BJ (cell line): Measurements from ENCODE around the gene SLC16A1. TPM values are rescaled to one million over a fixed set of nuclear protein-coding genes. Genes with fewer than 3 reads are reported as not detected.
"Not testable (repeated sequence)": the region's sequence is repeated elsewhere in the genome, so short reads cannot be mapped to it uniquely, and the experiment has no call there.

Experiments used
- CTCF ChIA-PET: fragments of 350-600 bp; formaldehyde crosslinking; extraction: SDS; loops from one replicate; lab custom pipeline; 2021; ENCODE audit warnings: antibody characterized with exemption, inconsistent platforms; lab: Yijun Ruan, JAX
- POLR2A ChIA-PET: fragments of 300-600 bp; sonication (Branson Sonifier 250); formaldehyde crosslinking; extraction: SDS; loops from one replicate; lab custom pipeline; 2021; ENCODE audit warnings: antibody characterized with exemption; lab: Charles Lee
- DNase-seq: peaks from one replicate; pipeline ENCODE4 v3.0.0-alpha.2; 2011; ENCODE audit warnings: low read depth
- H3K27me3 ChIP-seq: 2 replicates; pipeline ENCODE4 v1.6.0; 2011; ENCODE audit warnings: low read length; ENCODE audit not compliant: control insufficient read depth, insufficient read depth
- H3K36me3 ChIP-seq: 2 replicates; pipeline ENCODE4 v1.5.1; 2011; ENCODE audit warnings: low read length; ENCODE audit not compliant: control insufficient read depth, insufficient read depth
- H3K4me3 ChIP-seq: 2 replicates; pipeline ENCODE4 v1.5.1; 2011; ENCODE audit warnings: low read depth, mild to moderate bottlenecking, control low read depth, low read length
- CTCF ChIP-seq: IDR thresholded peaks from 2 replicates; pipeline ENCODE4 v1.5.1; 2011; ENCODE audit warnings: low read depth, mild to moderate bottlenecking, control low read depth, inconsistent platforms, low read length, moderate library complexity; ENCODE audit not compliant: insufficient read depth
- polyA plus RNA-seq: library from polyadenylated mRNA; depleted of rRNA; stranded (reverse); fragments of >200 nt; gene quantifications from 2 replicates; pipeline ENCODE4 v1.2.3, GENCODE V29; 2011

Gene SLC16A1
- polyA plus RNA-seq, 1 experiment = 57.6 TPM

- CTCF ChIA-PET = no interaction called here
- TF ChIP-seq CTCF = no peak
- no peak overlapping the region for H3K4me3 ChIP-seq
These were observed 32.4 kb upstream of the SLC16A1 start for GRCh38 chr1:112988367-112988766.

DNA sequence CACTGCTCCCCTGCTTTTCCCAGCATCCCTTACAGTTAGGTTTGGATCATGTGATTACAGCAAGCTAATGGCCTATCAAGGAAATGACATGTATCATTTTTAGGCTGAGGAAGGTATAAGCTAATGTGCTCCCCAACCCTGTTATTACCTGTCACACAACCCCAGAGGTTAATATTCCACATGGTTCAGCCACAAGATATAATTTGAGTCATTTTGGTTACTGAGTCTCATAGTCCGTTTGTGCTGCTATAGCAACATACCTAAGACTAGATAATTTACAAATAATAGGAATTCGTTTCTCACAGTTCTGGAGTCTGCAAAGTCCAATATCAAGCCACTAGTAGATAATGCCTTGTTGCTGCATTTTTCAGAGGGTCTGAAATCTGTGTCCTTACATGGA is 29.1 kb upstream of the SLC16A1 start:
- ChIA-PET CTCF (no interaction called here), POLR2A (no interaction called here)
- no peak for TF ChIP-seq CTCF
- DNase-seq = no peak
- Histone ChIP-seq H3K4me3 (no peak overlapping the region), H3K36me3 (no peaks in the 10 kb centered on the region), H3K27me3 (no peaks in the 10 kb centered on the region)

More at GRCh38 chr1:112988367-112988766, 32.4 kb upstream of the SLC16A1 start:
- no peak for DNase-seq
- no peaks in the 10 kb centered on the region for H3K36me3 ChIP-seq
- POLR2A ChIA-PET = no interaction called here
- no peaks in the 10 kb centered on the region for H3K27me3 ChIP-seq

DNA sequence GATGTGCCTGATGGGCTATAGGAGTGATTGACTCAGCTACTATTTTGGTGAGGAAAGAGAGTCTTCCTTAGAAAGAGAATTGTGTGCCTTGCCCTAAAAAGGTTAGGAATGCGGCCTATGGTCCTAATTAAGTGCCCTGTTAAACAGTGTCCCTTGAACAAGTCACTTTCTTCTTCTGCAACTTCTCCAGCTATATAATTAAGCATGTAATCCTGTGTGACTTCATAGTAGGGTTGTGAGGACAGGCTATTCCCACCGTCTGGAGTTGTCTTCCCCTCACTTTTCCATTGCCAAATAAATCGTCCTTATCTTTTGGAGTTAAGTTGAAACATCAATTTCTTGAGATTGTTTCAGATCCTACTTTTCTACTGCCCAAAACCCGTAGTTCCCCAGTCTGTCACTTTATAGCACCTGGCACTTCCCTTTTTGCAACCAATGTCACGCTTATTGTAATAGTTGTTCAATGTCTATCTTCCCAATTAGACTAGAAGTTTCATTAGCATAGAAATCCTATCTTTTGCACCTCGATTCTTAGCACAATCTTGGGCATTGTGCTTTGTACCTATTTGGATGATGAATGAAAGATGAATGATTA is 27.6 kb upstream of the SLC16A1 start:
- Histone ChIP-seq H3K27me3 (no peaks in the 10 kb centered on the region), H3K4me3 (no peak overlapping the region), H3K36me3 (no peaks in the 10 kb centered on the region)
- CTCF ChIA-PET = no interaction called here
- DNase-seq = no peak
- no peak for TF ChIP-seq CTCF
- POLR2A ChIA-PET = no interaction called here

DNA sequence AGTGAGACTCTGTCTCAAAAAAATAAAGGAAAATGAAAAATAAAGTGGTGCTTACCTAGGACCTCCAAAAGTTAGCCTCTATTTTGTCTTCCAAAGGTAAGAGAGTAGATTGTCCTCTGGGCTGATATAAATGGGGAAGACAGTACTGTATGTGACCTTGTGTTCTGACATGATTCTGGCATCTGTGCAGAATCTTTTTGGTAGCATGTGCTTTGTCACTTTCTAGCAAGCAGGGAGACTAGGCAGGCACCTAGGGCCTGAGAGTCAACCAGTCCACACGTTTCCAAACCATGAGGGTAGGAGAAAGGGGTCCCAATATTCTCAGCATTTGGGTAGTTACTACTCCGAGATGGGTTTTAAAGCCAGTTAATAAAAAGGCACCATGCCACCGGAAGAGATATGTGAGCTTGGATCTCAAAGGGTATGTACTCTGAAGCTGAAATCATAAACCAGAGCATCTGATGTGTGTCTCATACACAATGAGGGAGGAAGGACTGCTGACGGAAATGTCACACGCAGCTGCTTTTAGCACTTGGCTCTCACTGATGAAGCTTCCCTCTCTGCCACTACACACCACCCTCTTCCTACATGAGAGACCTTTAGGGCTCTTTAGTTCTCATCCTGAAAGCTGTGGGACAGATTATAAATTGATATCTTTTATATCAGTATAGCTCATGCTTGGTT is 27.0 kb upstream of the SLC16A1 start:
- CTCF ChIA-PET = interaction anchor here (0.7 to 1.1 kb wide), 2 partner anchors 59 to 947 kb away, joined by 3 to 4 read pairs; no protein-coding TSS in a partner anchor

DNA sequence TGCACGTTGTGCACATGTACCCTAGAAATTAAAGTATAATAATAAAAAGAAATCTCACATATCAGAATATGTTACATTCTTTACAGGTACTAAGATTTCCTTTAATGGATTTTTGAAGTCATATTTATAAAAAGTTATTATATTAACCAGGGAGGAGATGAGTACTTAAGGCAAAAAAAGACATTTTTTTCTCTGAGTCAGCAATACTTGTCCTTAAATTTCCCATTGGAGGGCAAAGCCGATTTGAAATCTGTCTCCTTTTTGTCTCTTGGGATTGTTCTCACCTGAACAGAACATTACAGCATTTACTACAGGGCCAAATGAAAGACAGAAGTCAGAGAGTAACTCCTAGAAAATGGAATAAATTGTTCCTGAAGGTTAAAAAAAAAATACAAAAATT is 26.3 kb upstream of the SLC16A1 start:
- TF ChIP-seq CTCF = no peak
- ChIA-PET POLR2A (no interaction called here), CTCF (interaction anchor here (0.7 to 1.1 kb wide), 2 partner anchors 60 to 947 kb away, joined by 3 to 4 read pairs; no protein-coding TSS in a partner anchor)
- Histone ChIP-seq H3K4me3 (no peak overlapping the region), H3K27me3 (no peaks in the 10 kb centered on the region), H3K36me3 (no peaks in the 10 kb centered on the region)
- no peak for DNase-seq

More for the DNA sequence above, 27.0 kb upstream of the SLC16A1 start:
- no peak for TF ChIP-seq CTCF
- H3K36me3 ChIP-seq = no peaks in the 10 kb centered on the region
- no peak for DNase-seq
- POLR2A ChIA-PET = no interaction called here
- no peak overlapping the region for H3K4me3 ChIP-seq
- no peaks in the 10 kb centered on the region for H3K27me3 ChIP-seq

GRCh38 chr1:112981834-112982233 is 25.8 kb upstream of the SLC16A1 start:
- H3K27me3 ChIP-seq, H3K36me3 ChIP-seq, POLR2A ChIA-PET, CTCF ChIA-PET, H3K4me3 ChIP-seq, DNase-seq: not testable (repeated sequence)
